Adrenal gland (tissue), 5 donors: ENCODE data around the gene RAPH1.

Source experiments
- POLR2A ChIP-seq, 2 donors: fragments of 450-650 bp; IDR thresholded peaks; one replicate each; pipeline ENCODE4 v1.6.1; 2017; ENCODE audit warnings: antibody characterized with exemption in 2 of 2, mild to moderate bottlenecking in 2 of 2, moderate library complexity in 1 of 2
- TF ChIP-seq, protein P1 (sequence below), 6 experiments: fragments of 450-650 bp in 4 of 6; fragments of 200-600 bp in 2 of 6; sonication (generic) in 1 of 6; IDR thresholded peaks; 1 replicate in 5 of 6; 2 replicates in 1 of 6; pipeline versions ENCODE4 v1.5.1 to v1.8.0; 2016 to 2021; ENCODE audit warnings: antibody characterized with exemption in 6 of 6, mild to moderate bottlenecking in 2 of 6, moderate library complexity in 1 of 6
- donor health status: DM: no; HTN: no; CAD: no.

GRCh38 chr2:203412546-203413331, 122.4 kb downstream of the RAPH1 start:
- TF ChIP-seq, protein P1, sequence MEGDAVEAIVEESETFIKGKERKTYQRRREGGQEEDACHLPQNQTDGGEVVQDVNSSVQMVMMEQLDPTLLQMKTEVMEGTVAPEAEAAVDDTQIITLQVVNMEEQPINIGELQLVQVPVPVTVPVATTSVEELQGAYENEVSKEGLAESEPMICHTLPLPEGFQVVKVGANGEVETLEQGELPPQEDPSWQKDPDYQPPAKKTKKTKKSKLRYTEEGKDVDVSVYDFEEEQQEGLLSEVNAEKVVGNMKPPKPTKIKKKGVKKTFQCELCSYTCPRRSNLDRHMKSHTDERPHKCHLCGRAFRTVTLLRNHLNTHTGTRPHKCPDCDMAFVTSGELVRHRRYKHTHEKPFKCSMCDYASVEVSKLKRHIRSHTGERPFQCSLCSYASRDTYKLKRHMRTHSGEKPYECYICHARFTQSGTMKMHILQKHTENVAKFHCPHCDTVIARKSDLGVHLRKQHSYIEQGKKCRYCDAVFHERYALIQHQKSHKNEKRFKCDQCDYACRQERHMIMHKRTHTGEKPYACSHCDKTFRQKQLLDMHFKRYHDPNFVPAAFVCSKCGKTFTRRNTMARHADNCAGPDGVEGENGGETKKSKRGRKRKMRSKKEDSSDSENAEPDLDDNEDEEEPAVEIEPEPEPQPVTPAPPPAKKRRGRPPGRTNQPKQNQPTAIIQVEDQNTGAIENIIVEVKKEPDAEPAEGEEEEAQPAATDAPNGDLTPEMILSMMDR (IDR thresholded peaks at IDR 0.05) = no peak
- TF ChIP-seq POLR2A (IDR thresholded peaks at IDR 0.05) = no peak
